NT2/D1 (cell line): ENCODE results near the gene CAGE1.
"Not testable (repeated sequence)": the region's sequence is repeated elsewhere in the genome, so short reads cannot be mapped to it uniquely, and the experiment has no call there.

Source experiments
- SUZ12 ChIP-seq: IDR thresholded peaks from 2 replicates; pipeline ENCODE4 v1.6.1; 2011; ENCODE audit not compliant: insufficient read length, insufficient read depth; ENCODE audit errors: extremely low read depth
- ZNF274 ChIP-seq: IDR thresholded peaks from 2 replicates; pipeline ENCODE4 v1.6.1; 2011; ENCODE audit warnings: mild to moderate bottlenecking, low read depth, low read length

DNA sequence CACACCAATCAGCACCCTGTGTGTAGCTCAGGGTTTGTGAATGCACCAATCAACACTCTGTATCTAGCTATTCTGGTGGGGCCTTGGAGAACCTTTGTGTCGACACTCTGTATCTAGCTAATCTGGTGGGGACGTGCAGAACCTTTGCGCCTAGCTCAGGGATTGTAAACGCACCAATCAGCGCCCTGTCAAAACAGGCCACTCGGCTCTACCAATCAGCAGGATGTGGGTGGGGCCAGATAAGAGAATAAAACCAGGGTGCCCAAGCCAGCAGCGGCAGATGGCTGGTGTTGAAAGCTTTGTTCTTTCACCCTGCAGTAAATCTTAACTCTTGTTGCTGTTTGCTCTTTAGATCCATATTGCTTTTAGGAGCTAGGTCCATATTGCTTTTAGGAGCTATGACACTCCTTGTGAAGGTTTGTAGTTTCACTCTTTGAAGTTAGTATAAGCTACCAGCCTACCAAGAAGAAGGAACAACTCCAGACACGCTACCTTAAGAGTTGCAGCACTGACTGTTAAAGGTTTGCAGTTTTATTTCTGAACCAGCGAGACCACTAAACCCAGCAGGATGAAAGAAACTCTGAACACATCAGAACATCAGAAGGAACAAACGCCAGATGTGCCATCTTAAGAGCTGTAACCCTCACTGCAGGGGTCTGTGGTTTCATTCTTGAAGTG, 44.6 kb downstream of the CAGE1 start:
- TF ChIP-seq SUZ12, ZNF274: not testable (repeated sequence)
